GM21723 (cell line): ENCODE measurements around the gene DSTN.

ENCODE experiments used
- ATAC-seq: cut with Tn5 transposase; IDR thresholded peaks from one replicate; pipeline ENCODE4 v1.9.1; 2021; ENCODE audit warnings: mild to moderate bottlenecking, moderate library complexity; ENCODE audit not compliant: unreplicated experiment

Gene DSTN

GRCh38 chr20:17579369-17580039 lies 9.6 kb downstream of the DSTN start:
- no peak for ATAC-seq

- ATAC-seq, result no peak
Observed at GRCh38 chr20:17580895-17581294, 11.0 kb downstream of the DSTN start.

- no peak for ATAC-seq
Observed at GRCh38 chr20:17583126-17583525, 13.3 kb downstream of the DSTN start.

GRCh38 chr20:17584689-17585088 lies 14.8 kb downstream of the DSTN start:
- no peak for ATAC-seq

- ATAC-seq, result no peak
Observed at GRCh38 chr20:17586250-17586649, 16.4 kb downstream of the DSTN start.

DNA sequence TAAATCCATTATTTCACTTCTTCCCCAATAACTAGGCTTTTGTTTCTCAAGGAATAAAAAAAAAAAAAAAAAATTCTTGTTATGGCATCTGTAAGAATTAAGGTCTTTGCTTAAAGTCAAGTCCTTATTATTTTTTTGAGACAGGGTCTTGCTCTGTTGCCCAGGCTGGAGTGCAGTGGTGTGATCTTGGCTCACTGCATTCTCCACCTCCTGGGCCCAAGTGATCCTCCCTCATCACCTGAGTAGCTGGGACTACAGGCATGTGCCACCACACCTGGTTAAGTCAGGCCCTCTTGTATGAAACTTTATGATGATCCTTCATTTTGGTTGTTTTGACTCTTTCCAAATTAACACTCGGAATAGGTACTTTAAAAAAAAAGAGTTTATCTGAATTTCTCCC lies 17.3 kb downstream of the DSTN start:
- no peak for ATAC-seq

- ATAC-seq, result no peak
Observed at GRCh38 chr20:17587824-17588223, 17.9 kb downstream of the DSTN start.

- no peak for ATAC-seq
Observed at GRCh38 chr20:17589161-17589834, 19.4 kb downstream of the DSTN start.

DNA sequence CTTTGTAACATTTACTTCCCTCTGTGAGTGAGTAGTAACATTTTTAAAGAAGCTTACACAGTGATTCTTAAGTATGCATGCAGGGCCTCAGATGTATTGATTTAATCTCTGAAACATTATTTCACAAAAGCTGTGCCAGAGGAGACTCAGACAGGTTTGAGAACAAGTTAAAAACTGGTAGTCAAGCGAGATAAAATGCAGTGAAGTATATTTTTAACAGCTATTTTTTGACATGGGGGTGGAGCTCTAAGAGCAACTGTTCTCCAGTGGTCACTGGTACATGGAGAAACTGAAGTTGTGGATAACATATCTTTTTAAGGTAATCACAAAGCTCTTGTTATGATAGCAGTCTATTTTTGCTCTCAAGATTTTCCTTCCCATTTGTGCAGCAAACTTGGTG lies 20.4 kb downstream of the DSTN start:
- no peak for ATAC-seq

DNA sequence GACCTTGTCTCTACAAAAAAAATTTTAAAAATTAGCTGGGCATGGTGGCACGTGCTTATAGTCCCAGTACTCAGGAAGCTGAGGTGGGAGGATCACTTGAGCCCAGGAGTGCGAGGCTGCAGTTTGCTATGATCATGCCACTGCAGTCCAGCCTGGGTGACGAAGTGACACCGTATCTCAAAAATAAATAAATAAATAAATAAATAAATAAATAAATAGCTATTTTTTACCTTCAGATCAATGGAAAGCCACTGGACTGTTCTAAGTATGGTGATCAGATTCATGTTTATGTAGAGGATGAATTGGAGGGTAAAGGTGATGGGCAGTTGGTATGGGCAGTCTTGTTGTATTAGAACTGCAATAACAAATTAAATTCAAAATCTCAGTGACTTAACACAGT lies 24.0 kb downstream of the DSTN start:
- ATAC-seq, result no peak

DNA sequence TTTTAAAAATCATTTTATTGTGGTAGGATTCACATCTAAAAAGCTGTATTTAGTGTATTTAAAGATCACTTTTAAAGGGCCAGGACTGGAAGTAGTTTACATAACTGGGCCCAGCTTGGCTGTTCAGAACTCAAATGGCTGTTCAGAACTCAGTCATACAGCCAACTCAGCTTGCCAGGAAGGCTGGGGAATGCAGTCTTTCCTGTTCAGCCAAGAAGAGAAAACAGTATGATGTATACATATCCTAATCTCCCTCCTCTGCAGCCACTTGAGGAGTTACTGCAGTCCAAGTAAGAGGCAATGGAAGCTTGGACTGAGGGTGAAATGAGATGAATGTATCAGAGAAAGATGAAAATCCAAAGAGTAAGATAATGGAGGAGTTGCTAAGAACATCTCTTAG lies 24.6 kb downstream of the DSTN start:
- no peak for ATAC-seq

DNA sequence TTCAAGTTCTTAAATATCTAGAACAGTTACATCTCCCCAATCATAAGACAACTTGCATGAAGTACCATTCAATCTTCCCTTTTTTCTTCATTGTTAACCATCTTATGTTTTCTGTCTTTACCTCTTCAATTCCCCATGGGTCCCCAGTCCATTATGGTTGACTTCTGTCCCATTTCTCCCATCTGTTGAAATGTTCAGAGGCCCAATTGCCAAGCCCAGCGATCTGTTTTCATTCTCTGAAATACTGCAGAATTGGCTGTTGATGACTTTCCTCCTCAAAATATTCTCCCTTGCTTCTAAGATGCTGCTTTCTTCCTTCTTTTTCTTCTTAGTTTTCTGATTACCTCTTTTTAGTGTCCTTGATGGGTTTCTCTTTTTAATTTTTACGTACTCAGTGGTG lies 26.0 kb downstream of the DSTN start:
- ATAC-seq, result no peak

DNA sequence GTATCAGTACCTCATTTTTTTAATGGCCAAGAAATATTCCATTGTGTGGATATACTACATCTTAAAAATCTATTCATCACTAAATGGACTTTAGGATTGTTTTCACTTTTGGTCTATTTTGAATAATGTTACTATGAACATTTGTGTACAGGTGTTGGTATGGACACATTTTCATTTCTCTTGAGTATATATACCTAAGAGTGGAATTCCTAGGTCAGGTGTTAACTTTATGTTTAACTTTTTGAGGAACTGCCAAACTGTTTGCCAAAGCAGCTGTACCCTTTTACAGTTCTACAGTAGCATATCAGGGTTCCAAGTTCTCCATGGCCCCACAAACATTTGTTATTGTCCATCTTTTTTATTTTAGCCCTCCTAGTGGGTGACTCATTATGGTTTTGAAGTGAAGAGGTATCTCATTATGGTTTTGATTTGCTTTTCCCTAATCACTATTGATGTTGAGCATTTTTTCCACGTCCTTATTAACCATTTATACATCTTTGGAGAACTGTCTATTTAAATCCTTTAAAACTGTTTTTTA lies 28.2 kb downstream of the DSTN start:
- ATAC-seq, result no peak

DNA sequence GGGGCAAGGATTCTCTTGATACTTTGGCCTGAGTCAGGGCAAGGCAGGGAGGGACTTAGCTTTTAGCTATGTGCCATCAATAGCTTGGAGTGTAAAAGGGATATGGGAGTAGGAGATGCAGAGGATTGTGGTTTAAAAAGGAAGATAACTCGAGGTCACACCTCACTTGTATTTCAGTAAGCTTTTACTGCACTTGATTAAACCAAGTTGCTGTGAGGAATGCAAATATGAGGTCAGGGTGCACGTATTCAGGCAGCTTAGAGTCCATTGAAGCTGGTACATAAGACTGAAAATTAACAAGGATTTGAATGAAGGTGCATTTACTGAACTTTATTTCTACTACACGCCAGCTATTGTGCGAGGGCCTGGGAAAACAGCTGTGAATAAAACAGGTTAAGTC lies 32.1 kb downstream of the DSTN start:
- no peak for ATAC-seq

GRCh38 chr20:17602493-17602892 lies 32.6 kb downstream of the DSTN start:
- no peak for ATAC-seq

DNA sequence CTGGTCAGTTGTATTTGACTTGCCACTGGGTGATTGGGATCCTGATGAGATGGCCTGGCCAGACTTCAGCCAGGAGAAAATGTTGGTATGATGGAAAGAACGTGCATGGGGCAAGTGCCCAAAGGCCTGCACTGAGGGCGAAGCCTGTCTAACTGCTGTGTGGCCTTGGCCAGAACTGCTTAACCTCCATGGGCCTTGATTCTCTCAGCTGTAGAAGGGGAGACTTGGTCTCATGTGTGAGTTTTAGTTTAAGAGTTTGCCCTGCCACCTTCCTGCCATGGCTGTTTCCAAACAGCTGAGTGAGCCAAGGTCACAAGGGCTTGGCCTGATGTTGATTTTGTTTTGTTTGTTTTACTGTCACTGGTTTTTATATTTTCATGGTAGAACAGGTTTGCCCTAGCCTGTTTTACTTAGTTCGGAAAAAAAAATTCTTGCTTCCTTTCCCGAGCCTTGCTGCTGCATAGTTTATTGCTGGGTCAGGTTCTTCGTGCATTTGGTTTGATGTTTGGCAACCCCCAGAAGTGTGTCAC lies 35.3 kb downstream of the DSTN start:
- no peak for ATAC-seq

GRCh38 chr20:17606001-17606400 lies 36.1 kb downstream of the DSTN start:
- no peak for ATAC-seq

DNA sequence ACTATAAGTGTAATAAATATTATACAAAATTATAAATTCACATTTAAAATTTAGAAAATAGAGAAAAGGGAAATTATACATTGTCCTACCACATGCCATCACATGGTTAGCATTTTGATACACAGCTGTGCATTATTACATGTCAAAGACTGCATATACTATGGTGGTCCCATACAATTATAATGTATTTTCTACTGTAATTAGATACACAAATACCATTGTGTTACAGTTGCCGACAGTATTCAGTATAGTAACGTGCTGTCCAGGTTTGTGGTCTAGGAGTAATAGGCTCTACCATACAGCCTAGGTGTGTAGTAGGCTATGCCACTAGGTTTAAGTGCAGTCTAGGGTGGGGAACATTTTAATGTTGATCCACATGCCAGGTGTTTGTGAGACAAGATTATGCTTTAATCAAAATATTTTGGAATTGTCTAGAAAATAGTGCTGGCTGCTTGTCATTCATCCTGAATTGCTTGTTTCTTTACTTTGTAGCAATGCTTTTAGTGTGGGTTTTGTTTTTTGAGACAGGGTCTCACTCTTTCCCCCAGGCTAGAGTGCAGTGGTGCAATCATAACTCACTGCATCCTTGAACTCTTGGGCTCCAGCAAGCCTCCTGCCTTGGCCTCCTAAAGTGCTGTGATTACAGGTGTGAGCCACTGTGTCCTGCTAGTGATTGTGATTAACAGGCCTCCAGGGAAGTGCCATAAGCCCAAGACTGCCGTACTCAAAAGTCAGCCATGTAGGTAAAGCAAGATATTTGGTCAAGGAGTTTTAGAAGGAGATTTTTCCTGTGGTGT lies 39.0 kb downstream of the DSTN start:
- no peak for ATAC-seq

- no peak for ATAC-seq
Observed at GRCh38 chr20:17609811-17610377, 40.0 kb downstream of the DSTN start.

GRCh38 chr20:17610566-17611289 lies 40.9 kb downstream of the DSTN start:
- no peak for ATAC-seq

GRCh38 chr20:17611290-17611539 lies 41.3 kb downstream of the DSTN start:
- no peak for ATAC-seq
